Trophoblast cell (in vitro differentiated cells and primary cell): Measurements from ENCODE around the gene ECHDC1.

ENCODE experiments used
- DNase-seq, 2 donors: peaks; one replicate each; pipeline ENCODE4 v3.0.0-alpha.2; 2016
- H2AFZ ChIP-seq: 2 replicates; pipeline ENCODE4 v1.6.1; 2013; ENCODE audit warnings: low read length, moderate library complexity, mild to moderate bottlenecking; ENCODE audit not compliant: insufficient read depth, poor library complexity
- H2AK5ac ChIP-seq: 2 replicates; pipeline ENCODE4 v1.6.1; 2013; ENCODE audit warnings: mild to moderate bottlenecking, low read length
- H2BK120ac ChIP-seq: 2 replicates; pipeline ENCODE4 v1.6.1; 2013; ENCODE audit warnings: low read length, mild to moderate bottlenecking, moderate library complexity; ENCODE audit not compliant: insufficient read depth, poor library complexity
- H2BK12ac ChIP-seq: 2 replicates; pipeline ENCODE4 v1.6.1; 2013; ENCODE audit warnings: mild to moderate bottlenecking, low read length, moderate library complexity
- H2BK5ac ChIP-seq: 2 replicates; pipeline ENCODE4 v1.6.1; 2013; ENCODE audit warnings: low read length, low read depth, moderate library complexity, mild to moderate bottlenecking; ENCODE audit not compliant: poor library complexity
- H3K14ac ChIP-seq: 2 replicates; pipeline ENCODE4 v1.6.1; 2013; ENCODE audit warnings: mild to moderate bottlenecking, low read length
- H3K18ac ChIP-seq: 2 replicates; pipeline ENCODE4 v1.6.1; 2013; ENCODE audit warnings: mild to moderate bottlenecking, low read length
- H3K23ac ChIP-seq: 2 replicates; pipeline ENCODE4 v1.6.1; 2013; ENCODE audit warnings: low read length
- H3K27ac ChIP-seq: 2 replicates; pipeline ENCODE4 v1.5.1; 2013; ENCODE audit warnings: low read depth, mild to moderate bottlenecking, inconsistent platforms, low read length, moderate library complexity
- H3K27me3 ChIP-seq: 2 replicates; pipeline ENCODE4 v1.6.1; 2013; ENCODE audit warnings: inconsistent platforms, mild to moderate bottlenecking, low read length, moderate library complexity; ENCODE audit not compliant: insufficient read depth
- H3K36me3 ChIP-seq, 2 experiments: 1 replicate in 1 of 2; 2 replicates in 1 of 2; pipeline ENCODE4 v1.6.1; 2013; ENCODE audit warnings: low read length in 2 of 2, mild to moderate bottlenecking in 2 of 2, moderate library complexity in 1 of 2; ENCODE audit not compliant: insufficient read depth in 2 of 2, control insufficient read depth in 1 of 2
- H3K4ac ChIP-seq: 2 replicates; pipeline ENCODE4 v1.6.1; 2013; ENCODE audit warnings: low read depth, mild to moderate bottlenecking, low read length, moderate library complexity
- H3K4me1 ChIP-seq, 2 experiments: 1 replicate in 1 of 2; 2 replicates in 1 of 2; pipeline ENCODE4 v1.6.1; 2013; ENCODE audit warnings: low read length in 2 of 2, mild to moderate bottlenecking in 2 of 2, moderate library complexity in 1 of 2; ENCODE audit not compliant: insufficient read depth in 2 of 2, control insufficient read depth in 1 of 2
- H3K4me2 ChIP-seq: 2 replicates; pipeline ENCODE4 v1.6.1; 2013; ENCODE audit warnings: inconsistent platforms, mild to moderate bottlenecking, low read length, moderate library complexity
- H3K4me3 ChIP-seq: 2 replicates; pipeline ENCODE4 v1.5.1; 2013; ENCODE audit warnings: mild to moderate bottlenecking, low read depth, low read length, inconsistent platforms
- H3K79me1 ChIP-seq: one replicate; pipeline ENCODE4 v1.6.1; 2013; ENCODE audit warnings: low read length
- H3K79me2 ChIP-seq: 2 replicates; pipeline ENCODE4 v1.6.1; 2013; ENCODE audit warnings: low read length, mild to moderate bottlenecking; ENCODE audit not compliant: control insufficient read depth, insufficient read depth, poor library complexity
- H3K9ac ChIP-seq: 2 replicates; pipeline ENCODE4 v1.6.1; 2013; ENCODE audit warnings: mild to moderate bottlenecking, low read length
- H3K9me3 ChIP-seq: 2 replicates; pipeline ENCODE4 v1.6.1; 2013; ENCODE audit warnings: low read depth, mild to moderate bottlenecking, control low read depth, inconsistent platforms, low read length; ENCODE audit not compliant: insufficient read depth
- H4K12ac ChIP-seq: 2 replicates; pipeline ENCODE4 v1.6.1; 2013; ENCODE audit warnings: low read depth, mild to moderate bottlenecking, low read length, moderate library complexity
- H4K8ac ChIP-seq: 2 replicates; pipeline ENCODE4 v1.6.1; 2013; ENCODE audit warnings: low read depth, mild to moderate bottlenecking, low read length, moderate library complexity
- H4K91ac ChIP-seq: one replicate; pipeline ENCODE4 v1.6.1; 2013; ENCODE audit warnings: low read depth, mild to moderate bottlenecking, low read length, moderate library complexity
- WGBS: extraction: QIAGEN DNeasy Blood & Tissue Kit; methylation state at CpG from one replicate; pipeline ENCODE4 v1.1.7; 2013; ENCODE audit warnings: missing lambda C conversion rate; ENCODE audit not compliant: insufficient read length, insufficient coverage; ENCODE audit errors: extremely low coverage; 5-methylcytosine and 5-hydroxymethylcytosine counted together

Gene ECHDC1

GRCh38 chr6:127291495-127291894, 51.9 kb downstream of the ECHDC1 start:
- H4K91ac ChIP-seq: no peak overlapping the region
- no peak overlapping the region for H3K27ac ChIP-seq
- WGBS: no CpG with 5 or more reads among the region's 5 CpGs
- H3K79me1 ChIP-seq: no peaks in the 10 kb centered on the region
- peaks cover 2 to 13% of the 10 kb centered on the region in 2 experiments for H3K36me3 ChIP-seq
- H2BK5ac ChIP-seq: no peak overlapping the region
- no peaks in the 10 kb centered on the region for H3K27me3 ChIP-seq
- DNase-seq: no peak
- H3K9me3 ChIP-seq: no peaks in the 10 kb centered on the region
- no peak overlapping the region for H4K12ac ChIP-seq
- no peaks in the 10 kb centered on the region for H3K79me2 ChIP-seq
- no peak overlapping the region for H3K18ac ChIP-seq
- H3K4me2 ChIP-seq: no peak overlapping the region
- H3K4me3 ChIP-seq: no peak overlapping the region
- H4K8ac ChIP-seq: no peak overlapping the region
- no peak overlapping the region for H2AFZ ChIP-seq
- no peak overlapping the region for H3K23ac ChIP-seq
- H3K9ac ChIP-seq: no peak overlapping the region
- no peaks in the 10 kb centered on the region for H3K4me1 ChIP-seq
- no peak overlapping the region for H2BK12ac ChIP-seq
- no peak overlapping the region for H2AK5ac ChIP-seq
- no peak overlapping the region for H2BK120ac ChIP-seq
- H3K14ac ChIP-seq: no peak overlapping the region
- H3K4ac ChIP-seq: no peak overlapping the region

DNA sequence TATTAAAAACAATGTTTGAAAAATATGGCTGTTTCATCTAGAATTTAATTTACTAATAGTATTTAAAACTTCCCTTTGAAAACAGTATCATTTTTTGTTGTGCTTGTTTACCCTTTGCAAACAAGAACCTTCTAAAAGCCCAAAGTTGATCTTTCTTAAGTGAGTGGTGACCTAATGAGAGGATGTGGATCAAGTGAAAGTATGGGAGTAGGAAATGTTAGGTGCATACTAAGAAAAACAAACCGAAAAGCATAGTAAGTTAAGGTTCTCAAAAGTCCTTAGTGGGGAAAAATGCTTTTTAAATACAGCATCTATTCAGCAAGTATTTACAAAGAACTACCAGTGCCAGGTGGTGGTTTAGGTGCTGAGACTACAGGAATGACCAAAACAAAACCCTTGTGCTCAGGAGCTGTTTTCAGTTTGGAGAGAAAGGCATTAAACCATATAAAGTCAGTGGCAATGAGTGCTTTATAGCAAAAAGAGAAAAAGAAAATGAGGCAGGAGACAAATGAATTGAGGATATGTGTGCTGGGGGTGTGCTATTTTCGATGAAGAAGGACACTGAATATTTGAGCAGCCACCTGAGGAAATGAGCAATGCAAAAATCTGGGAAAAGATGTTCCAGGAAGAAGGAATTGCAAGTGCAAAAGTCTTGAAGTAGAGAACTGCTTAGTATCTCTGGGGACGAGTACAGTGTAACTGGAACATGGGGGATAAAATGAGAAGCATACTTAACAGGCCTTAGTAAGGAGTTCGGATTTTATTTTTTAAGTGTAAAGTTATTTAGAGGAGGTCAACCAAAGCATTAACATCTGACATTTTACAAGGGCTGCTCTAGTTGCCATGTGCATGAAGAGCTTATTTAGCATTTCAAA, 52.8 kb downstream of the ECHDC1 start:
- no CpG with 5 or more reads among the region's 4 CpGs for WGBS

DNA sequence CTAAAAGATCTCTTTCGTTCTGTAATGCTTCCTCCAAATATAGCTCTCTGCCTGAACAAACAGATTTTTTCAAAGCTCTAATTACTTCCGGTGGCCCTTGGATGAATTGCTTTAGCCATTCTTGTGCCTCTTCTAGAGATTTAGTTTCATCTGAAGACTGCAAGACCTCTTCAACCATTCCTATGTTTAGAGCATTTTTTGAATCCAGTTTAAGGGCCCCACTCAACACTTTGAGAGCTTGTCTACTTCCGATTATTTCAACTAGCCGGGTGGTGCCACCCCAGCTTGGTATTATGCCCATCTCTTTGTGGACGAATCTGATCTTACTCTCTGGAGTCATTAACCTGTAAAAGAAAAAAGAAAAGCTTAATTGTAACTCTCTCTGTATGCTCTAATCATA, 53.5 kb downstream of the ECHDC1 start:
- Histone ChIP-seq H3K79me2 (no peaks in the 10 kb centered on the region), H3K18ac (no peak overlapping the region), H3K4me1 (no peaks in the 10 kb centered on the region), H3K79me1 (no peaks in the 10 kb centered on the region), H3K27me3 (no peaks in the 10 kb centered on the region), H3K4me2 (no peak overlapping the region), H4K12ac (no peak overlapping the region), H4K91ac (no peak overlapping the region), H3K23ac (no peak overlapping the region), H3K9ac (no peak overlapping the region), H2BK12ac (no peak overlapping the region), H2AFZ (no peak overlapping the region), H3K9me3 (no peaks in the 10 kb centered on the region), H3K4ac (no peak overlapping the region), H3K4me3 (no peak overlapping the region), H2BK120ac (no peak overlapping the region), H2BK5ac (no peak overlapping the region), H3K36me3 (peaks cover 2 to 13% of the 10 kb centered on the region in 2 experiments), H3K14ac (no peak overlapping the region), H3K27ac (no peak overlapping the region), H2AK5ac (no peak overlapping the region), H4K8ac (no peak overlapping the region)
- no peak for DNase-seq
- no CpG with 5 or more reads among the region's 5 CpGs for WGBS

More for the DNA sequence above, 52.8 kb downstream of the ECHDC1 start:
- H3K79me1 ChIP-seq: no peaks in the 10 kb centered on the region
- no peak overlapping the region for H3K4ac ChIP-seq
- H3K27ac ChIP-seq: no peak overlapping the region
- H3K14ac ChIP-seq: no peak overlapping the region
- H3K4me2 ChIP-seq: no peak overlapping the region
- no peak overlapping the region for H3K9ac ChIP-seq
- no peak overlapping the region for H2BK120ac ChIP-seq
- no peaks in the 10 kb centered on the region for H3K79me2 ChIP-seq
- no peak overlapping the region for H2AK5ac ChIP-seq
- H3K27me3 ChIP-seq: no peaks in the 10 kb centered on the region
- no peaks in the 10 kb centered on the region for H3K9me3 ChIP-seq
- no peaks in the 10 kb centered on the region for H3K4me1 ChIP-seq
- H3K23ac ChIP-seq: no peak overlapping the region
- peaks cover 2 to 12% of the 10 kb centered on the region in 2 experiments for H3K36me3 ChIP-seq
- no peak overlapping the region for H2BK5ac ChIP-seq
- no peak overlapping the region for H4K12ac ChIP-seq
- H2BK12ac ChIP-seq: no peak overlapping the region
- H3K18ac ChIP-seq: no peak overlapping the region
- H3K4me3 ChIP-seq: no peak overlapping the region
- DNase-seq: no peak
- H2AFZ ChIP-seq: no peak overlapping the region
- no peak overlapping the region for H4K8ac ChIP-seq
- no peak overlapping the region for H4K91ac ChIP-seq

GRCh38 chr6:127288705-127289104, 54.7 kb downstream of the ECHDC1 start:
- H3K4ac ChIP-seq: no peak overlapping the region
- H3K9me3 ChIP-seq: no peaks in the 10 kb centered on the region
- H3K23ac ChIP-seq: no peak overlapping the region
- H3K27me3 ChIP-seq: no peaks in the 10 kb centered on the region
- no peak overlapping the region for H3K18ac ChIP-seq
- no peaks in the 10 kb centered on the region for H3K79me2 ChIP-seq
- no peak overlapping the region for H4K12ac ChIP-seq
- no peak overlapping the region for H2AFZ ChIP-seq
- no peak overlapping the region for H2BK5ac ChIP-seq
- no peaks in the 10 kb centered on the region for H3K79me1 ChIP-seq
- no peak overlapping the region for H4K91ac ChIP-seq
- H3K9ac ChIP-seq: no peak overlapping the region
- H3K36me3 ChIP-seq: peaks cover 2 to 13% of the 10 kb centered on the region in 2 experiments
- H2AK5ac ChIP-seq: no peak overlapping the region
- no peak overlapping the region for H3K4me2 ChIP-seq
- H3K27ac ChIP-seq: no peak overlapping the region
- DNase-seq: no peak
- no peak overlapping the region for H4K8ac ChIP-seq
- no peaks in the 10 kb centered on the region for H3K4me1 ChIP-seq
- no peak overlapping the region for H3K14ac ChIP-seq
- H2BK12ac ChIP-seq: no peak overlapping the region
- H2BK120ac ChIP-seq: no peak overlapping the region
- H3K4me3 ChIP-seq: no peak overlapping the region
